ENCODE results near the gene TMC8. TPM values are rescaled to one million over a fixed set of nuclear protein-coding genes. Genes with fewer than 3 reads are reported as not detected.

TMC8 gene
- total RNA-seq, 2 experiments from 2014 or later: 123 to 139 TPM

DNA sequence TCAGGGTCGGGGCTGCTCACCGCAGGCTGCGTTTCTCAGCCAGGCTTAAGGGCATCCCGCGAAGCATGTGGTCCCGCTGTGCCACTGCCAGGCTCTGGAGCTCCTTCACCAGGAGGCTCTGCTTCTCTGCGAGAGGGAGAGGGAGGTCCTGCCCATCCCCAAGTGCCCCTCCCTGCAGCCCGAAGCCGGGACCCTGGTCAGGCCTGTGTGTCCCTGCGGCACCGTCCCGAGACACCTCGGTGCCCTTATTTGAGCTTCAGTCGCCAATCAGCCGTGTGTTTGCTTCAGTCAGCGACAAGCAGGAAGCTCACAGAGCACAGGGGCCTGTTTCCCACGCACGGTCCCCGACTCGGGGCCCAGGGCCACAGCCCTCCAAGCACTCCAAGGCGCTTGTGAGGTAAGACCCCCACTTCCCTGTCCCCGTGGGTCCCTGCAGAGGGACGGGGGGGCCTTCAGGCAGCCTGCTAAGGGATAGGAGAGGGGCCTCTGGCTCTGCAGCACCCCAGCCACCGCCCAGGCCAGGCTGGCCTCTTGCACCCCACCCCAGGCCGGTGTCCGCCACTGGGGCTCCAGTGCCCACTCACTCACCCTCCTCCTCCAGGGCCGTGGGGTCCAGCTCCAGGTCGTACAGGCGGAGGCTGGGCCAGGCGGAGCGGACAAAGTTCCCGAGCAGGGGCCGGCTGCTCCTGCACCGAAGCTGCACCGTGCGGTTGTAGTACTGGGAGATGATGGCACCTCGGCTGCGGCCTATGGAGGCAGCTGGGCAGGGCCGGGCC lies 5.2 kb upstream of the TMC8 start:
- ATAC-seq (no peak), DNase-seq (peak; percentile 63)
- Mint-ChIP-seq H3K4me1 (peaks cover 72% of the 10 kb centered on the region), H3K36me3 (ENCODE audit: low read depth) (peaks cover 50% of the 10 kb centered on the region), H3K4me3 (peak overlapping the region; percentile 94), H3K27me3 (no peaks in the 10 kb centered on the region), H3K9me3 (ENCODE audit: low read depth) (no peaks in the 10 kb centered on the region), H3K27ac (peak overlapping the region; percentile 58)
- intact Hi-C loops (cut with DNase I, micrococcal nuclease): loop anchor here (5.0 to 10.0 kb wide), 2 partner anchors 663 to 671 kb away; no protein-coding TSS in a partner anchor
- POLR2A ChIA-PET: interaction anchor here (0.6 to 1.4 kb wide), 7 partner anchors 9 to 618 kb away, joined by 3 to 9 read pairs (median 3); no protein-coding TSS in a partner anchor
- CTCF ChIA-PET: interaction anchor here (0.6 to 2.1 kb wide), 4 partner anchors 9 to 237 kb away, joined by 3 to 9 read pairs (median 7); no protein-coding TSS in a partner anchor

DNA sequence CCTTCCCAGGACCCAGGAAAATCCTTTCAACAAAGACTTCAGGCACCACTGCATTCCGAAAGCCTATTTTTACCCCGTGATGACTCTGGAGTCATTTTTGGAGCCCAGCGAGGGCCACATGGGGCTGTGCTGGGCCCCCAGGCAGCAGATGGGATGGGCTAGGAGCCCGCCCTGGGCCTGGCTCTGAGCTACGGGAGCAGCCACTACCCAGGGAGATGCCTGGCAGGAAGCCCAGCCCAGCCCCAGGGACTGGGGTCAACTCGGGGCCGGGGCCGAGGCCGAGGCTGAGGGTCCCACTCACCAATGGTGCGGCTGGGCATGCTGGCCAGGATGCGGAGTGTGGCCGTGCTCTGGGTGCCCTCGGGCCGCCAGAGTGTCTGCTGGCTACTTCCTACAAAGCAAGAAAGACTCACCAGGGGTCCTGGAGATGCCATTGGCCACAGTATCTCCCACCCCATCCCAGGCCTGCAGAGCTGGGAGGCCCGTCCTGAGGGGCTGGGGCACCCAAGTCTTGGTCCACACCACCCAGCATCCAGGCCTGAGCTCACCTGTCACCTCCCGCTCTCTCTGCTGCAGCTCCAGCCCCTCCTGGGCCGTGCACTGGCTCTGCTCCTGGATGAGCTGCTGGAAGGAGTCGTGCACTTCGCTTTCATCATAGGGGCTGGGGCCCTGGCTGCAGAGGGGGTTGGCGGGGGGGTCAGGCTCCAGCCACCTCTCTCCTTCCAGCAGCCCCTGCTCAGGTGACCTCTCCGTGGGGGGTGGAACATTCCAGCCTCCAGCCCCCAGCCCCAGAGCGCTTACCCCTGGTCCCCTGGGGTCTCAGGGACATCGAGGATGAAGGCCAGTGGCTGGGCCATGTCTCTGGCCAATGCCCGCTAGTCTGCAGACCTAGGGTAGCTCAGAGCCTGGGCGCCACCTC lies 4.3 kb upstream of the TMC8 start:
- Mint-ChIP-seq H3K27me3 (no peaks in the 10 kb centered on the region), H3K4me3 (peak overlapping the region; percentile 94), H3K4me1 (peaks cover 64% of the 10 kb centered on the region), H3K36me3 (ENCODE audit: low read depth) (peaks cover 48% of the 10 kb centered on the region), H3K27ac (peak overlapping the region; percentile 79), H3K9me3 (ENCODE audit: low read depth) (no peaks in the 10 kb centered on the region)
- intact Hi-C loops (cut with DNase I, micrococcal nuclease): loop anchor here (5.0 to 10.0 kb wide), 2 partner anchors 664 to 671 kb away; no protein-coding TSS in a partner anchor
- ATAC-seq (no peak), DNase-seq (peak; percentile 31)
- CTCF ChIA-PET: interaction anchor here (0.6 to 2.5 kb wide), 5 partner anchors 11 to 1686 kb away, joined by 3 to 13 read pairs (median 6); no protein-coding TSS in a partner anchor
- POLR2A ChIA-PET: interaction anchor here (1.0 to 1.4 kb wide), 2 partner anchors 8 to 14 kb away, joined by 3 read pairs; no protein-coding TSS in a partner anchor

DNA sequence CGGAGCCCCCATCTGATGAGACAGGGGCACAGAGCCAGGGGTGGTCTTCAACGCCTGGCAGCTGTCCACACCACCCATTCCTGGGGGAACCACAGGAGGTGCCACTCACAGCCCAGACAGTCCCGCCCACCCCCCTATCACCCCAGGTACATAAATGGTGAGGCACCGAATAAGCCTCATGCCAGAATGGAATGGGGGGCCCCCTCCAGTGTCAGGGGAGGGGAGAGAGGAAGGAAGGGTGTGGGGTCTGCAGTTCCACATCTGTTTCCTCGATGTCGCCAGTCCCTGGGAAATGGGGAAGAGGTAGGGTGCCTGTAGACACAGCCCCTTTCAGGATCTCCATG lies 3.7 kb upstream of the TMC8 start:
- intact Hi-C loops (cut with DNase I, micrococcal nuclease): loop anchor here (5.0 to 10.0 kb wide), 2 partner anchors 665 to 672 kb away; no protein-coding TSS in a partner anchor
- H3K27ac Mint-ChIP-seq: peak overlapping the region; percentile 79

DNA sequence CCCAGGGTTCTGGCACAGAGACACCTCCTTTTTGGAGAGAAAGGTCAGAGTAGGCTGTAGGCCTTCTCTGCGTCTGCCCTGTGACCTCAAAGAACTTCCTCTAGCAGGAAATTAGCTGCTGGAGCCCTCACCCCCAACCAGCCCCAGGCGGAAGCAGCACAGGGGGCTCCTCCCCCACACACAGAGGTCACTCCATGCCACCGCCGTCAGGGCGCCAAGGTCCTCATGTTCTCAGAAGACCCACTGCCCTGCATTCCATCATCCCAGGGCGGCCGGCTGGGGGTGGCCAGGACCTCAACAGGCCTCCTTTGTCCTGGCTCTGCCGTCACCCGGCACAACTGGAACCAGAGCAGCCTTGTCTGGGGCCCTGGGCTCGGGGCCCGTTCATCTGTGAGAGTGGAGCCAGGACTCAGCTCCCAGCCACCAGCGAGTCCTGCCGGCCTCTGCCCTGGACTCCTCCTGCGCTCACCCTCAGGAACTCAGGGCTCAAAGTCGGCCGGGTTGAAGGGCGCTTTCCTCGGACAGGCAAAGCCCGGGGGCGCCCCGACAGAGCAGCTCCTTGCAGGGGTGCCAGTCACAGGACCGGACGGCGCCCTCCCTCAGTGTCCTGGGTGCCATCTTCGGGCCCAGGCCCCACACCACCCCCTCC lies 3.2 kb upstream of the TMC8 start:
- H3K9me3 Mint-ChIP-seq (ENCODE audit: low read depth): no peaks in the 10 kb centered on the region
- H3K36me3 Mint-ChIP-seq (ENCODE audit: low read depth): peaks cover 41% of the 10 kb centered on the region
- H3K27me3 Mint-ChIP-seq: no peaks in the 10 kb centered on the region
- ATAC-seq (peak; percentile 27), DNase-seq (peak; percentile 80)
- ChIA-PET POLR2A (interaction anchor here (0.5 to 1.4 kb wide), 4 partner anchors 9 to 44 kb away, joined by 3 to 4 read pairs (median 3); no protein-coding TSS in a partner anchor), CTCF (interaction anchor here (0.9 to 2.5 kb wide), 4 partner anchors 10 to 14 kb away, joined by 3 to 13 read pairs (median 5); no protein-coding TSS in a partner anchor)
- peak overlapping the region; percentile 94 for H3K4me3 Mint-ChIP-seq
- H3K4me1 Mint-ChIP-seq: peaks cover 53% of the 10 kb centered on the region
- peak overlapping the region; percentile 79 for H3K27ac Mint-ChIP-seq
- intact Hi-C loops (cut with DNase I, micrococcal nuclease): loop anchor here (5.0 to 10.0 kb wide), 2 partner anchors 665 to 673 kb away; no protein-coding TSS in a partner anchor

More for the DNA sequence above, 3.7 kb upstream of the TMC8 start:
- peak overlapping the region; percentile 94 for H3K4me3 Mint-ChIP-seq
- no peak for DNase-seq
- no peaks in the 10 kb centered on the region for H3K27me3 Mint-ChIP-seq
- ATAC-seq: no peak
- H3K9me3 Mint-ChIP-seq (ENCODE audit: low read depth): no peaks in the 10 kb centered on the region
- ChIA-PET POLR2A (interaction anchor here (0.7 kb wide), 1 partner anchor 14 kb away, joined by 4 read pairs; no protein-coding TSS in a partner anchor), CTCF (interaction anchor here (1.2 to 2.5 kb wide), 3 partner anchors 10 to 14 kb away, joined by 6 to 13 read pairs (median 9); no protein-coding TSS in a partner anchor)
- peaks cover 58% of the 10 kb centered on the region for H3K4me1 Mint-ChIP-seq
- H3K36me3 Mint-ChIP-seq (ENCODE audit: low read depth): peaks cover 42% of the 10 kb centered on the region

DNA sequence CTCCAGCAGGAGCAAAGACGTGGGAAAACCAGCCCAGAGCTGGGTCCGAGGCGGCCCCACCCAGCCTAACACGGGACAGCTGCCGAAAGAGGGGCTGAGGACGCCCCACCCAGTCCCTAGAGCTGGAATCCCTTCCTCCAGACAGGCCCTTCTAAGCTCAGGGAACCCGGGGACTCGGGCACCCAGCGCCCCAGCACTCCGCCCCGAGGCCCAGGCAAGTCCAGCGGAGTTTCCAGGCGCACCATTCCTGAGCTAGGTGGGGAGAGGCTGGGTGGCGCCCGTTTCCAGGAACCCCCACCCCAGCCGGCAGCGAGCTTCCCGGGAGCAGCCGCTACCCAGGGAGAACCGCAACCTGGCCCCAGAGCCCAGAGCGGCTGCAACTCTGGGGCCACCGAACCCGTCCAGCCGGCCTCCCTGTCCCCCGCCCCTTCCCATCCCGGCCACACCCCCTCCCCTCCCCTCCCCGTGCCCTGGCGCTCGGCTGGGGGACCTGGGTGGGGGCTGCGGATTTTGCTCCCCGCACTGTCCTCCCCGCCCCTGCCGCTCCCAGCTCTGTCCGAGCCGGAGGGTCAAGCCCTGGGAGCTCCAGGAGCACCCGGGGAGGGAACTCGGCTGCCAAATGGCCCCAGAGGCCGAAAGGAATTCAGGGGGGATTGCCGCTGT lies 2.6 kb upstream of the TMC8 start:
- Mint-ChIP-seq H3K4me1 (peaks cover 52% of the 10 kb centered on the region), H3K27me3 (no peaks in the 10 kb centered on the region), H3K9me3 (ENCODE audit: low read depth) (no peaks in the 10 kb centered on the region), H3K4me3 (peak overlapping the region; percentile 94), H3K36me3 (ENCODE audit: low read depth) (peaks cover 40% of the 10 kb centered on the region), H3K27ac (peak overlapping the region; percentile 79)
- DNase-seq: peak; percentile 39
- intact Hi-C loops (cut with DNase I, micrococcal nuclease): loop anchor here (1.0 to 10.0 kb wide), 5 partner anchors 12 to 673 kb away; partner anchors contain the start of genes SYNGR2 (in 1 of the 2) and TNRC6C (in 1 of the 2)
- ATAC-seq: no peak
- ChIA-PET POLR2A (interaction anchor here (1.2 to 1.4 kb wide), 2 partner anchors 8 to 43 kb away, joined by 3 read pairs; no protein-coding TSS in a partner anchor), CTCF (interaction anchor here (0.9 to 2.5 kb wide), 5 partner anchors 9 to 48 kb away, joined by 3 to 13 read pairs (median 4); no protein-coding TSS in a partner anchor)

DNA sequence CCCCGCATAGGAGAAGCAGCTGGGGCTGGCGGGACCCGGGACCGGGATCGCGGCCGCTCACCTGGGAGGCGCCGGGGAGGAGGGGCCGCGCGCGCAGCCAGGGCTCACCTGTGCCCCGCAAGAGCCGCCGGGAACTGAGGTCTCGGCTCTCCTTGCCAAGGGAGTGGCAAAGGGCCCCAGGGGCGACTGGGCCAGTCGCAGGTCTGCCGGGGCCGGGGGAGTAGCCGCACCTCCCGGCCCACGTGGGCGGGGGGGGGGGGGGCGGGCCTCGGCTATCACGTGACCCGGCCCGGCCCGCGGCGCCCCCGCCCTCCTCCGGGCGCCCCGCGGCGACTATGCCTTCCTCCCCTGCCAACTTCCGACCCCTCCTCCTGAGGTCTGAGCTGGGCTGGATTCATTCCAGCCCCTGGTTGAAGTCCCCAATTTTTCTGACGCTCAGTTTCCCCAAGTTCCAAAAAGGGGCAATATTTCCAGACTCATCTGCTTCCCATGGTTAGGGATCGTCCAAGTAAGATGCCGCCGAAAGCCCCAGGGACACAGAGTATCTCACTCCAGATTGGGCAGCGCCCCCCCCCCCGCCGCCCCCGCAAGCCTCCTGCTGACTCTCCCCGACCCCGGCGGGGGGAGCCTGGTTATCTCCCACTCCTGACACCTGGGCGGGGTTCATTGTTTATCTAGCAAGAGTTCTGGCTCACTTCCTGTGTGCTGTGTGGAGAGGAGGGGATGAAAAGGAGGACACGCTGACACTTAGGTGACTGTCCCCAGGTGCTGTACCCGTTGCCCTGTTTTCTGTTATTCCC lies 1.8 kb upstream of the TMC8 start, which contains the start of gene TMC6:
TMC6 (minus strand) TSS at position 205 of the 800 bp plus-strand sequence. CDS start 1,923 bp downstream, outside the sequence.
- intact Hi-C loops (cut with DNase I, micrococcal nuclease): loop anchor here (1.0 to 10.0 kb wide), 6 partner anchors 12 to 674 kb away; partner anchors contain the start of genes AFMID (in 1 of the 2), SYNGR2 (in 1 of the 2), TK1 (in 1 of the 2) and TNRC6C (in 1 of the 2)
- ATAC-seq: peak; percentile 31
- Mint-ChIP-seq H3K27ac (peak within 1 kb of the TSS; percentile 96), H3K4me1 (peaks cover 52% of the 10 kb centered on the region), H3K4me3 (peak within 1 kb of the TSS; percentile 94), H3K9me3 (ENCODE audit: low read depth) (no peaks in the 10 kb centered on the region), H3K36me3 (ENCODE audit: low read depth) (peaks cover 40% of the 10 kb centered on the region), H3K27me3 (no peaks in the 10 kb centered on the region)
- DNase-seq: peak; percentile 87
- CTCF ChIA-PET: interaction anchor here (1.1 to 2.5 kb wide), 3 partner anchors 8 to 47 kb away, joined by 4 to 13 read pairs (median 13); no protein-coding TSS in a partner anchor
- POLR2A ChIA-PET: interaction anchor here (1.2 to 1.4 kb wide), 2 partner anchors 7 to 42 kb away, joined by 3 read pairs; no protein-coding TSS in a partner anchor

DNA sequence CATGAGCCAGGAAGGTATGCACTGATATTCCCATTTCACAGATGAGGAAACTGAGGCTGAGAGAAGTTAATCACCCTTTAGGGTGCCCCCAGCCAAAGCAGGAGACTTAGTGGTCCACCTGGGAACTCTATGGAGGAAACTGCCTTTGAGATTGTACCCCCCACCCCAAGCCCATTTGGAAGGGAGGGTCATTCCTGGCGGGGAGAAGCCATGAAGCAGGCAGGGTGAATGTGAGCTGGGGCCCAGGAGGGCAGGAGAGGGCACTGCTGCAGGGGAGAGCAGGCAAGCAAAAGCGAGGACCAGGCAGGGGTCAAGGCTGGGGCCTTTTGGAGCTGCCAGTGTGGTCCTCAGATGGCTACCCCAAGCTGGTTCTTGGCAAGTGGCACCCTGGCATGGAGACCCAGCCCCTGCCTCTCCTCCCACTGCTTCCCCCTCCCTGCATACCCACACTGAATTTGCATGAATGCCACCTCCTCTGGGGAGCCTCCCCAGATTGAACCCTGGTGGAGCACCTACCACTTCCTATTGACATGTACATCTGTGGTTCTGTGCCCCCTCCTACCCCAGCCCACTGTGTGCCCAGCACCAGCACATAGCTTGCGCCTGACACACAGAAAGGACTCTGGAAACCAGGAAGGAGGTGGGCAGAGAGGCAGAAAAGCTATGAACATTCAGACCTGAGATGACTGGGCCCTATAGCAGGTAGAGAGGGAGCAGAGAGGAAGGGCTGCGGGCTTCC lies 1.1 kb upstream of the TMC8 start:
- intact Hi-C loops (cut with DNase I, micrococcal nuclease): loop anchor here (1.0 to 10.0 kb wide), 9 partner anchors 8 to 675 kb away; partner anchors contain the start of genes SYNGR2 (in 2 of the 2), AFMID (in 1 of the 2), SOCS3 (in 1 of the 2) and TK1 (in 1 of the 2)
- Mint-ChIP-seq H3K27ac (peak overlapping the region; percentile 96), H3K4me3 (peak overlapping the region; percentile 94), H3K27me3 (no peaks in the 10 kb centered on the region), H3K36me3 (ENCODE audit: low read depth) (peaks cover 40% of the 10 kb centered on the region), H3K9me3 (ENCODE audit: low read depth) (no peaks in the 10 kb centered on the region), H3K4me1 (peaks cover 52% of the 10 kb centered on the region)
- DNase-seq: peak; percentile 74
- ChIA-PET POLR2A (interaction anchor here (0.7 kb wide), 1 partner anchor 13 kb away, joined by 3 read pairs; no protein-coding TSS in a partner anchor), CTCF (interaction anchor here (1.1 to 2.5 kb wide), 3 partner anchors 10 to 45 kb away, joined by 3 to 13 read pairs (median 6); no protein-coding TSS in a partner anchor)
- ATAC-seq: peak; percentile 3

DNA sequence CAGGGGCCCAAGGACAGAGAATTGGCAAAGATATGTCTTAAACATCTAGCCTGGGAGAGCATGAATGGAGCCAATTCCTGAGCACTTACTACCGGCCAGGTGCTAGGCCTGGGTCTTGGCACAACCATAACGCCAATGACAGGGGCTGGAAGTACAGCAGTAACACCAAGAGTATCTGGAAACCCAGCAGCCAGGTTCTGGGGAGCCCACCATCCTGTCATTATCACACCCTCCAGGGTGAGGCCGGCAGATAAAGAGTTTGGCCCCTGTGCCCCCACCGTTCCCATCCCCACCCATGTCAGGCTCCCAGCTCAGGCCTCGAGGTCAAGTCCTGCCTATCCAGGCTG lies 508 bp upstream of the TMC8 start:
- ATAC-seq: no peak
- H3K4me3 Mint-ChIP-seq: peak overlapping the region; percentile 94
- ChIA-PET POLR2A (no interaction called here), CTCF (interaction anchor here (1.1 to 2.5 kb wide), 3 partner anchors 9 to 45 kb away, joined by 3 to 13 read pairs (median 6); no protein-coding TSS in a partner anchor)
- peak; percentile 43 for DNase-seq
- H3K4me1 Mint-ChIP-seq: peaks cover 53% of the 10 kb centered on the region
- peaks cover 42% of the 10 kb centered on the region for H3K36me3 Mint-ChIP-seq (ENCODE audit: low read depth)
- H3K27me3 Mint-ChIP-seq: no peaks in the 10 kb centered on the region
- H3K9me3 Mint-ChIP-seq (ENCODE audit: low read depth): no peaks in the 10 kb centered on the region
- intact Hi-C loops (cut with DNase I, micrococcal nuclease): loop anchor here (1.0 to 5.0 kb wide), 5 partner anchors 9 to 230 kb away; partner anchors contain the start of genes SOCS3 (in 1 of the 2) and SYNGR2 (in 1 of the 2)
- H3K27ac Mint-ChIP-seq: peak overlapping the region; percentile 96
